H1 (cell line): ENCODE results near the gene PFDN1. TPM values are rescaled to one million over a fixed set of nuclear protein-coding genes. Genes with fewer than 3 reads are reported as not detected.

ENCODE experiments used
- JUN ChIP-seq: IDR thresholded peaks from 2 replicates; pipeline ENCODE4 v1.6.1; 2011; ENCODE audit warnings: low read depth, mild to moderate bottlenecking, improper control_type of control experiment, low read length
- SIN3A ChIP-seq, 2 experiments: IDR thresholded peaks in 1 of 2; conservative IDR thresholded peaks in 1 of 2; 2 replicates each; pipeline ENCODE4 v1.6.1; 2011 to 2012; ENCODE audit warnings: low read length in 2 of 2, improper control_type of control experiment in 1 of 2, low read depth in 1 of 2, mild to moderate bottlenecking in 1 of 2
- SIRT6 ChIP-seq: IDR thresholded peaks from one replicate; pipeline ENCODE4 v1.7.1; 2012; ENCODE audit warnings: low read length, inconsistent platforms
- polyA plus RNA-seq, 7 experiments: library from polyadenylated mRNA; depleted of rRNA in 3 of 7; stranded (reverse) in 5 of 7; unstranded in 2 of 7; fragments of >200 nt in 5 of 7; fragments of 200-250 nt in 2 of 7; gene quantifications; 1 replicate in 5 of 7; 2 replicates in 1 of 7; 4 replicates in 1 of 7; pipeline versions ENCODE4 v1.2.1 to v1.2.3, GENCODE V29; 2011 to 2013; ENCODE audit warnings: missing spikeins in 2 of 7, mixed read lengths in 2 of 7
- total RNA-seq: library from RNA; stranded (reverse); fragmentation: NEBNext Ultra II Directional; extraction: Animal tissue kit (Norgen Biotek cat#: 25700); gene quantifications from 2 replicates; pipeline ENCODE4 v1.2.1, GENCODE V29; 2021

PFDN1 gene
- total and polyA plus RNA-seq, 2 of the 8 experiments (the other 6 are each of a cell fraction or from before 2014, with no cell fraction given), result 53.0 to 89.6 TPM

DNA sequence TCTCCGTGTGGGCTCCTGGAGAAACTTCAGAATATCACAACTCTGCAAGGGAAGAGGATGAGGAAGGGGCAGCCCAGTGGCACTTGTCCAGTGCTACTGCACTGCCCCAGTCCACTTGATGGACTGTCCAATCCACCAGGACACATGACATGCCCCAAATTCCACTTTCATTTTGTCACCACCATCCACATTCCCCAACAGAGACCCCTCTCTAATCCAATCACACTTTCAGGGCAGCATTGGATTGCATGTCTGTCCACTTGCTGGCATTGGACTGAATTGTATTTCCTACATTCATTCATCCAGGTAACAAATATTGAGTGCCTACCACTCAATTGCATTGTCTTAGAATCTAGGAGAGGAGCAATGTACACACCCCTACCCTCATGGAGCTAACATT lies 28.7 kb upstream of the PFDN1 start (continued):
- TF ChIP-seq JUN, result no peak
- no peak for TF ChIP-seq SIRT6
- no peak for TF ChIP-seq SIN3A (conservative IDR thresholded peaks at IDR 0.05 in 1 of 2, IDR thresholded peaks at IDR 0.05 in 1 of 2; ENCODE audit: low read depth in 1 of 2, low read length in 2 of 2)
- TF ChIP-seq, all 59 proteins: peak for 0
